ENCODE results near the gene XIST. TPM values are rescaled to one million over a fixed set of nuclear protein-coding genes. Genes with fewer than 3 reads are reported as not detected.
"Not testable (repeated sequence)": the region's sequence is repeated elsewhere in the genome, so short reads cannot be mapped to it uniquely, and the experiment has no call there.

The XIST gene
- total RNA-seq, 4 donors from 2014 or later = 0.55 to 273 (median 67.4) TPM

DNA sequence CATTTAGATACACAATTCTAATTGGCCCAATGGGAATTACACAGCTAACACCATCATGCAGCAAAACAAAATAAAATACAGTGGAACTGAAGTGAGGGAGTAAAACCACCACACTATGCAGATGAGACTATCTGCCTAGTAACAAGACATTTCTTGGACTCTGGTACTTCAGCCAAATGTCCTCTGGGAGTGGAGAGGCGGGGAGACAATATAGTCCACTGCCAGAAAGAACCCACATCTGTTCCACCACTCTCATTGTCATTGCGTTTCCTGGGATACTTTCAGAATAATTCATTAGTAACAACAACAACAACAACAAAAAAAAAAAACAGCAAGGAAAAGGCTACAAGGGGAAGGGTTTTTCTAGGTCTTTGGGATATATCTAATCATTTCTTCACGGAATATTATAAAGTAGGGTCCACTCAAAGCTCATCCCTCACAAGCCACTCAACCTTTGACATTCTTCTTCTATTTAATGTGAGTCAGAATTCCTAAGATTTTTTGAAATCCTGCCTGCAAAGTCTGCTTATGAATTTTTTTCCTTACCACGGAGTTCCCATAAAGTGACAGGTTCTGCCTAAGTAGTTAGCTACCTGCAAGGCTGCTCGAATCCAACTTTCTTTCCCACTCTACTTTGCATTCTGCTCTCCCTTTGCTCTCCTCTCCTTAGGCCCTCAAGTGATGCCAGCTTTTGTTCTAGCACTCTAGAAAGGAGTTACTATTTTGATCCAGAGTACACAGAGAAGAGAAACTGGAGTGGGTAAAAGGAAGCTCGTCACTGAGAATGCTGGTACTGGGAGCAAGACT is 34.9 kb downstream of the XIST start:
- WGBS, 2 donors = 62 to 63% methylated on average over 6 of the region's 6 CpGs
- DNase-seq (ENCODE audit: low spot score in 2 of 2) = no peak
- H3K4me3 ChIP-seq (ENCODE audit: low read depth, poor library complexity, severe bottlenecking) = no peak overlapping the region
- no peak for TF ChIP-seq POLR2A (IDR thresholded peaks at IDR 0.05)
- TF ChIP-seq CTCF (IDR thresholded peaks at IDR 0.05) = no peak
- intact Hi-C loops (cut with DNase I; ENCODE audit: low total_unique reads) = no loop called here

- TF ChIP-seq POLR2A (IDR thresholded peaks at IDR 0.05) = no peak
- TF ChIP-seq CTCF (IDR thresholded peaks at IDR 0.05) = no peak
- intact Hi-C loops (cut with DNase I; ENCODE audit: low total_unique reads) = no loop called here
- DNase-seq (ENCODE audit: low spot score in 2 of 2) = no peak
- no peak overlapping the region for H3K4me3 ChIP-seq (ENCODE audit: low read depth, poor library complexity, severe bottlenecking)
Observed at GRCh38 chrX:73812256-73812655, 40.3 kb downstream of the XIST start.

DNA sequence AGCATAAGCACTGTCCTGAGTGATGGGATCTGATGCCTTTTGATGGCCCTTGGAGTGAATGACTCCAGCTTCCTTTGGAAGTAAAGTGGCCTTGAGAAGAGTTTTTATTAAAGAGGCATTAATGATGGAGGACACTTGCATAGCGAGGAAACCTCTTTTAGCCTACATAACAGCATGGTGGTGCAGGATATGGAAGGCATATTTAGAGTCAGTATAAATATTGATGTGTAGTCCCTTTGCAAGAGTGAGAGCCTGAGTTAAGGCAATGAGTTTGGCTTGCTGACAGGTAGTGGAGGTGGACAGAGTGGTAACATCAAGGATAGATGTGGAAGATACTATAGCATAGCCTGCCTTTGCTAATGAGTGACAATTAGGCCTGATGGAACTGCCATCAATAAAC is 48.4 kb downstream of the XIST start:
- WGBS, 2 donors = 80 to 94% methylated on average over 1 of the region's 1 CpG
- intact Hi-C loops (cut with DNase I; ENCODE audit: low total_unique reads); H3K4me3 ChIP-seq (ENCODE audit: low read depth, poor library complexity, severe bottlenecking); DNase-seq (ENCODE audit: low spot score in 2 of 2): not testable (repeated sequence)

DNA sequence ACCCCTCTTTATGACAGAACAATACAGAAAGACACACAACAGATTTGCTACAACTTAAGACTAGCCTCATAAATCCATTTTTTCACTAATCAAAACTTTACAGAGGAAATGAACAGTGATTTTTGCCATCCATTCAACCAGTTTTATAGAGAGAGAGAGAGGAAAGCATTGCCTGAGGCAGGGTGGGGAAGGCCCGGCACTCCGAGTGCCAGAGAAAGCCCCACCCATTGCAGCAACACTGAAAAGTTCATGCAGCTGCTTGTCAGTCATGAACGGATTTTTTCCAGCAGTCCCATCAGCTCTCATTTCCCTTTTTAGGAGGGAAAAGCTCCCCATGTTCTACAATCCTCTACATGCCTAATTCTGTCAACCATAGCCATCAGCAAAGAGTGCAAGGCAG is 52.6 kb downstream of the XIST start:
- intact Hi-C loops (cut with DNase I; ENCODE audit: low total_unique reads) = no loop called here
- TF ChIP-seq CTCF (IDR thresholded peaks at IDR 0.05) = no peak
- TF ChIP-seq POLR2A (IDR thresholded peaks at IDR 0.05) = no peak
- 8 to 29% methylated on average over 3 of the region's 3 CpGs for WGBS, 2 donors
- no peak overlapping the region for H3K4me3 ChIP-seq (ENCODE audit: low read depth, poor library complexity, severe bottlenecking)
- DNase-seq (ENCODE audit: low spot score in 2 of 2) = no peak

DNA sequence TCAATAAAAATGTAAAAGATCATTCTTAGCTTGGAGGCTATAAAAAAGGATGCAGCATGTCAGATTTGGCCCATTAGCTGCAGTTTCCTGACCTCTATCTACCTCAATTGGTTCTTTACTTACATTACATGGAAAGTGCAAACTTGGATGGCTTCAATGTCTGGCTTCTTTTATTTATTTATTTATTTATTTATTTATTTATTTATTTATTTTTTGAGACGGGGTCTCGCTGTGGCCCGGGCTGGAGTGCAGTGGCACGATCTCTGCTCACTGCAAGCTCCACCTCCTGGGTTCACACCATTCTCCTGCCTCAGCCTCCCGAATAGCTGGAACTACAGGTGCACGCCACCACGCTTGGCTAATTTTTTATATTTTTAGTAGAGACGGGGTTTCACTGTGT is 60.0 kb downstream of the XIST start:
- DNase-seq (ENCODE audit: low spot score in 2 of 2); intact Hi-C loops (cut with DNase I; ENCODE audit: low total_unique reads); H3K4me3 ChIP-seq (ENCODE audit: low read depth, poor library complexity, severe bottlenecking): not testable (repeated sequence)
- WGBS, 2 donors = 93 to 97% methylated on average over 8 of the region's 8 CpGs

- TF ChIP-seq POLR2A (IDR thresholded peaks at IDR 0.05) (no peak), CTCF (IDR thresholded peaks at IDR 0.05) (no peak)
- DNase-seq (ENCODE audit: low spot score in 2 of 2) = no peak
- intact Hi-C loops (cut with DNase I; ENCODE audit: low total_unique reads) = no loop called here
- no peak overlapping the region for H3K4me3 ChIP-seq (ENCODE audit: low read depth, poor library complexity, severe bottlenecking)
- 9 to 38% methylated on average over 1 of the region's 1 CpG for WGBS, 2 donors
Observed at GRCh38 chrX:73785493-73785892, 67.0 kb downstream of the XIST start.

Measured in lower leg skin (tissue), 4 donors.